ENCODE results near the gene ZNF296.
"Not testable (repeated sequence)": the region's sequence is repeated elsewhere in the genome, so short reads cannot be mapped to it uniquely, and the experiment has no call there.

ZNF296 gene

DNA sequence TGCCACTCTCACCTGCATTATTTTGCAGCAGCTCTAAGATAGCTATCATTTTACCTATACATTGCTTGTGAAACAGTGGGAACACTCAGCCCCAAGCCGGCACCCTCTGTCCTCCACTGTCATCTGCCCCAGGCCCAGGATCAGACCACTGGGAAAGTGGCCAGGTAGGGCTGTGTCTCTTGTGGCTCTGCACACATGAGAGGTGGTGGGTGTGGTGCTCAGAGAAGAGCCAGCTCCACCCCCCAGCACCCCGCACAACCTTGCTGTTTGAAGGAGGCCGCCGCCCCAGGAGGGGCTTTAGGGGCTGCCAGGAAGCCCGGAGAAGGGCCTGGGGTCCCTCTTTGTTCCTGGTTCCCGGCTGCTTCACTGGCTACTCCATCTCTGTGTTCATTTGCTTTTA lies 43.3 kb upstream of the ZNF296 start:
- TF ChIP-seq, protein P1, sequence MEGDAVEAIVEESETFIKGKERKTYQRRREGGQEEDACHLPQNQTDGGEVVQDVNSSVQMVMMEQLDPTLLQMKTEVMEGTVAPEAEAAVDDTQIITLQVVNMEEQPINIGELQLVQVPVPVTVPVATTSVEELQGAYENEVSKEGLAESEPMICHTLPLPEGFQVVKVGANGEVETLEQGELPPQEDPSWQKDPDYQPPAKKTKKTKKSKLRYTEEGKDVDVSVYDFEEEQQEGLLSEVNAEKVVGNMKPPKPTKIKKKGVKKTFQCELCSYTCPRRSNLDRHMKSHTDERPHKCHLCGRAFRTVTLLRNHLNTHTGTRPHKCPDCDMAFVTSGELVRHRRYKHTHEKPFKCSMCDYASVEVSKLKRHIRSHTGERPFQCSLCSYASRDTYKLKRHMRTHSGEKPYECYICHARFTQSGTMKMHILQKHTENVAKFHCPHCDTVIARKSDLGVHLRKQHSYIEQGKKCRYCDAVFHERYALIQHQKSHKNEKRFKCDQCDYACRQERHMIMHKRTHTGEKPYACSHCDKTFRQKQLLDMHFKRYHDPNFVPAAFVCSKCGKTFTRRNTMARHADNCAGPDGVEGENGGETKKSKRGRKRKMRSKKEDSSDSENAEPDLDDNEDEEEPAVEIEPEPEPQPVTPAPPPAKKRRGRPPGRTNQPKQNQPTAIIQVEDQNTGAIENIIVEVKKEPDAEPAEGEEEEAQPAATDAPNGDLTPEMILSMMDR (IDR thresholded peaks at IDR 0.05; ENCODE audit: control insufficient read depth, insufficient read depth, low read depth, low read length, missing control alignments) = no peak
- DNase-seq (ENCODE audit: low read depth) = no peak
- no peak overlapping the region for H3K4me3 ChIP-seq (ENCODE audit: control insufficient read depth, low read depth, low read length)

DNA sequence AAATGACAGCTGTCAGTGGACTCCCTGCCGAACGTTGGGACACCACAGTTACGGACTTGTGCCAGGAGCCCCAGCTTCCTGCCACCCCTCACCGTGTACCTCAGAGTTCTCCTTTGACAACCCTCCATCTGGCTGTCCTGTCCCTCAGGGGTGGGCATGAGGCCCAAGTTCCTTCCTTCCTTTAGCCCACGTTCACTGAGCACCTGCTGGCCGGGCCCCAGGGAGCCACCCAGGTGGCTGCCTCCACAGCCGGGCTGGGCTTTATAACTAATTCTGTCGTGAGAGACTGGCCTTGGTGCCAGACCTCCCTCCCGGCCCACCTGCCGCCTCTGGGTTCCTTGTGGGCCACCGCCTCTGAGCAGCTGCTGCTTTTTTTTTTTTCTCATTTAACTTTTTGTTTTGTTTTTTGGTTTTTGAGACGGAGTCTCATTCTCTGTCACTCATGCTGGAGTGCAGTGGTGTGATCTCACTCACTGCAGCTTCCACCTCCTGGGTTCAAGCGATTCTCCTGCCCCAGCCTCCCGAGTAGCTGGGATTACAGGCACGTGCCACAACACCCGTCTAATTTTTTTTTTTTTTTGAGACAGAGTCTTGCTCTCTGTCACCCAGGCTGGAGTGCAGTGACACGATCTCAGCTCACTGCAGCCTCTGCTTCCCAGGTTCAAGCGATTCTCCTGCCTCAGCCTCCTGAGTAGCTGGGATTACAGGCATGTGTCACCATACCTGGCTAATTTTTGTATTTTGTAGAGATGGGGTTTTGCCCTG lies 42.5 kb upstream of the ZNF296 start:
- DNase-seq (ENCODE audit: low read depth); H3K4me3 ChIP-seq (ENCODE audit: control insufficient read depth, low read depth, low read length): not testable (repeated sequence)

DNA sequence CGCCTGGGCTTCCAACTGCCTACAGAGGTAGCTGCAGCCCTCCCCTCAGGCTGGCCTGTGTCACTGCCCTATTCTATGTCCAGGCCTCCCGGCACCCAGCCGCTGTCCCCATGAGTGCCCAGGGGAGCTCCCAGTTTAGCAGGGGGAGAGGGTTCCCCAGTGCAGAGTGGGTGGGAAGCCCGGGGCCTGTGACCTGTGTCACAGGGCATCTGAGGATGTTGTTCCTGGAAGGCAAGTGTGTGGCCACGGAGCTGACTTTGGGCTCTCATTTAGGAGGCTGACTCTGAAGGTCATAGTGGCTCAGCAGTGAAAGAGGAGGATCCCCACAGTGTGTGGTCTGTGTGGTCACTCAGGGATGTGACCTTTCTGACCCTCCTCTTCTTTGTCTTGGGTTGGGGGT lies 41.8 kb upstream of the ZNF296 start:
- DNase-seq (ENCODE audit: low read depth) = no peak
- no peak overlapping the region for H3K4me3 ChIP-seq (ENCODE audit: control insufficient read depth, low read depth, low read length)
- TF ChIP-seq, protein P1 (IDR thresholded peaks at IDR 0.05; ENCODE audit: control insufficient read depth, insufficient read depth, low read depth, low read length, missing control alignments) = no peak

DNA sequence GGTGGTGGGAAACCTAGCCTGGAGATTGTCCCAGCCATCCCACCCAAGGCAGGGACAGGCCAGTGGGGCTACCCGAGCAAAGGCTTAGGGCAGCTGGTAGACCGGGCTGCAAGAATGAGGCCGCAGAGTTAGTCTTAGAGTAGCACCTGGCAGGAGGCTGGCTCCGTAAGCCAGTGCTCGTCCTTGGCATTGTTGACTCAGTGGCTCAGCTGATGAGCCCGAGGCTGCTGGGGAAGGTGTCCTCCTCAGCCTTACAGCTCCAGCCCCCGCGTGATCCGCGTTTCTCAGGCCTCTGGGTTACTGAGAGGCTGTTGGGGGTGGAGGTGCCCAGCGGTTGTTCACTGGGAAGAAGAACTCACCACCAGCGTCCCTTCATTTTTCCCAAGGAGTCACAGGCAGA lies 41.4 kb upstream of the ZNF296 start:
- TF ChIP-seq, protein P1 (IDR thresholded peaks at IDR 0.05; ENCODE audit: control insufficient read depth, insufficient read depth, low read depth, low read length, missing control alignments) = no peak
- no peak overlapping the region for H3K4me3 ChIP-seq (ENCODE audit: control insufficient read depth, low read depth, low read length)
- DNase-seq (ENCODE audit: low read depth) = no peak

DNA sequence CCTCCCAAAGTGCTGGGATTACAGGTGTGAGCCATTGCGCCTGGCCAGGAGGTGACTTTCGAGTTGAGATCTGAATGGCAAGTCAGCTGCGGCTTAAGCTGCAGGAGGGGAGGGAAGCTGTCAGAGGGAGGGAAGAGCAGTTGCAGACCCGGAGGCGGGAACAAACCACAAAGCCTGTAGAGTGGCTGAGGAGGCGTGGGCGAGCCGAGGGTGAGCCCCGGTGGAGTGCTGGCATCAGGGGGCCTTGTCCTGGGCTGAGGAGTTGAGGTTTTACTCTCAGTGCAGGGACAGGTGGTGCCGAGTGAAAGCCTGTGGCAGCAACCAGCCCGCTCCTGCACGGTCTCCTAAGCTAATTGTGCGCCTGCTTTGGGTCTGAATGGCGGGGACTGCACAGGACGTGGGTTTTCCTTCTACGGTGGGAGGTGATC lies 40.9 kb upstream of the ZNF296 start:
- H3K4me3 ChIP-seq (ENCODE audit: control insufficient read depth, low read depth, low read length) = no peak overlapping the region
- TF ChIP-seq, protein P1 (IDR thresholded peaks at IDR 0.05; ENCODE audit: control insufficient read depth, insufficient read depth, low read depth, low read length, missing control alignments) = no peak
- DNase-seq (ENCODE audit: low read depth) = no peak

DNA sequence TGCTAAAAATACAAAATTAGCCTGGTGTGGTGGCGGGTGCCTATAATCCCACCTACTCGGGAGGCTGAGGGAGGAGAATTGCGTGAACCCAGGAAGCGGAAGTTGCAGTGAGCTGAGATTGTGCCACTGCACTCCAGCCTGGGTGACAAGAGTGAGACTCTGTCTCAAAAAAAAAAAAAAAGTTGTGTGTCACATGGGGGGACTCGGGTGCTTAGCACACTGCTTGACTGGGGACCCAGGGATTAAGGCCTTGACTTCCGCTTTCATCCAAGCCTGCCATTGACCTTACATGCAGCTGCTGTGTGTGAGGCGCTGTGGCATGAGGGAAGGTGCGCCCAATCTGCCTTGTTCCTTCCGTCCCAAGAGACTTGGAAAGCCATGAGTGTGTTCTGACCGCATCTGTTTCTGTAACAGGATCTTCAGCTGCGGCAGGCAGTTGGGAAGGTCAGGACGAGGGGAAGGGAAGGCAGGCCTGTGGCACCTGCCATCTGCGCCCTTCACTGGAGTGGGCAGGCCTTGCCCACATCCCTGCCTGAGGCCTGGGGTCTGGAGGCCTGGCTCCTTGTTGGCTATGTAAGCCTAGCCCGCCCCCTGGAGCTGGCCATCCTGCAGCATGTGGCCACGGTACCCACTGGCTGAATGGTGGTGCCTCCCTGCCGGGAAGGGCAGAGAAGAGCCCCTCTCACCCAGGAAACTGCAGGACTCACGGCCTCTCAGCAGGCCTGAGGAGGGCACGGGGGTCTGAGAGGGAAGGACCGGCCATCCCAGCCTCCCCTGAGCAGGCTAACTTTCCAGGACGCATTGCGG lies 39.7 kb upstream of the ZNF296 start:
- no peak overlapping the region for H3K4me3 ChIP-seq (ENCODE audit: control insufficient read depth, low read depth, low read length)
- TF ChIP-seq, protein P1 (IDR thresholded peaks at IDR 0.05; ENCODE audit: control insufficient read depth, insufficient read depth, low read depth, low read length, missing control alignments) = no peak
- DNase-seq (ENCODE audit: low read depth) = no peak

DNA sequence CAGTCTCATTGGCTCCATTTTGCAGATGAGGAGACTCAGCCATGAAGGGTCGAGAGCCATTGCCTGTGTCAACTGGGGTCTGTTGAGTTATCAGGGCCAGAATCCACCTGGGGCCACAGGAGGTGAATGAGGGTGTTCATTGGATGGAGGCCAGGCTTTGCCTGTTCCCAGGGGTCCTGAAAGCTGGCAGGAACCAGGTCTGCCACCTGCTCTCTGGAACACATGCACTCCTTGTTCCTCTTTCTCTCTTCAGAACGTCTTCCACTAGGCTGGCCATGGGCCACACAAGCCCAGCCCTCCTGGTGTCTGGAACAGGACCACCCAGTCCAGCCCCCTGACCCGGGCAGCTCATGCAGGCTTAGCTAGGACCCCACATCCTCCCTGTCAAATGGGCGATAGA lies 37.8 kb upstream of the ZNF296 start:
- no peak overlapping the region for H3K4me3 ChIP-seq (ENCODE audit: control insufficient read depth, low read depth, low read length)
- TF ChIP-seq, protein P1 (IDR thresholded peaks at IDR 0.05; ENCODE audit: control insufficient read depth, insufficient read depth, low read depth, low read length, missing control alignments) = no peak
- no peak for DNase-seq (ENCODE audit: low read depth)
